Brain microvascular endothelial cell (primary cell): Measurements from ENCODE around the gene CFL2.

Experiments used
- DNase-seq: peaks from one replicate; pipeline ENCODE4 v3.0.0-alpha.2; 2020
- H3K27ac ChIP-seq: fragments of 250-450 bp; sonication (Bioruptor Pico); 2 replicates; pipeline ENCODE4 v1.5.1; 2020; ENCODE audit warnings: mild to moderate bottlenecking, moderate library complexity
- H3K27me3 ChIP-seq: fragments of 250-450 bp; sonication (Bioruptor Pico); replicated peaks from 2 replicates; pipeline ENCODE4 v1.5.1; 2020; ENCODE audit warnings: mild to moderate bottlenecking
- H3K36me3 ChIP-seq: fragments of 250-450 bp; sonication (Bioruptor Pico); replicated peaks from 2 replicates; pipeline ENCODE4 v1.5.1; 2020; ENCODE audit warnings: mild to moderate bottlenecking
- H3K4me3 ChIP-seq: 2 replicates; pipeline ENCODE4 v1.5.1; 2011; ENCODE audit warnings: low read depth, mild to moderate bottlenecking, control low read depth, low read length, moderate library complexity
- CTCF ChIP-seq: IDR thresholded peaks from 2 replicates; pipeline ENCODE4 v1.5.1; 2011; ENCODE audit warnings: low read depth, mild to moderate bottlenecking, moderate library complexity, low read length, control low read depth, inconsistent platforms; ENCODE audit errors: missing control alignments
- in situ Hi-C: cut with HindIII; loops from 2 replicates; pipeline ENCODE4 v1.10.0; 2017; ENCODE audit warnings: low sequenced_read_pairs, low pct_ligation_motif_present

The CFL2 gene

GRCh38 chr14:34665785-34666435 lies 48.5 kb downstream of the CFL2 start:
- Histone ChIP-seq H3K4me3 (no peak overlapping the region), H3K27me3 (no peaks in the 10 kb centered on the region), H3K36me3 (no peaks in the 10 kb centered on the region), H3K27ac (peak overlapping the region; percentile 32)
- in situ Hi-C loops = no loop called here
- no peak for TF ChIP-seq CTCF
- DNase-seq = peak; percentile 89

GRCh38 chr14:34662561-34663088 lies 51.8 kb downstream of the CFL2 start:
- Histone ChIP-seq H3K4me3 (no peak overlapping the region), H3K36me3 (no peaks in the 10 kb centered on the region), H3K27ac (no peak overlapping the region), H3K27me3 (no peaks in the 10 kb centered on the region)
- in situ Hi-C loops = no loop called here
- no peak for DNase-seq
- TF ChIP-seq CTCF = no peak

- Histone ChIP-seq H3K27me3 (no peaks in the 10 kb centered on the region), H3K36me3 (no peaks in the 10 kb centered on the region), H3K27ac (no peak overlapping the region), H3K4me3 (no peak overlapping the region)
- no peak for DNase-seq
- in situ Hi-C loops = no loop called here
- no peak for TF ChIP-seq CTCF
Measured at GRCh38 chr14:34660796-34661195, 53.6 kb downstream of the CFL2 start.
